Osteoblast (primary cell): Measurements from ENCODE around the gene RPLP2. TPM values are rescaled to one million over a fixed set of nuclear protein-coding genes. Genes with fewer than 3 reads are reported as not detected.

Experiments used
- DNase-seq: peaks from one replicate; pipeline ENCODE4 v3.0.0; 2011; ENCODE audit warnings: low spot score, mixed read lengths; ENCODE audit not compliant: insufficient read length; ENCODE audit errors: missing footprints
- H2AFZ ChIP-seq: 2 replicates; pipeline ENCODE4 v1.6.0; 2011; ENCODE audit warnings: mild to moderate bottlenecking, low read length
- H3K27ac ChIP-seq: 2 replicates; pipeline ENCODE4 v1.5.1; 2011; ENCODE audit warnings: mild to moderate bottlenecking, low read depth, low read length, moderate library complexity
- H3K27me3 ChIP-seq: 2 replicates; pipeline ENCODE4 v1.6.0; 2012; ENCODE audit warnings: mild to moderate bottlenecking, control low read depth, inconsistent platforms, low read length, moderate library complexity; ENCODE audit not compliant: insufficient read depth
- H3K36me3 ChIP-seq: 2 replicates; pipeline ENCODE4 v1.5.1; 2011; ENCODE audit warnings: mild to moderate bottlenecking, low read length, control low read depth, moderate library complexity; ENCODE audit not compliant: insufficient read depth
- H3K4me1 ChIP-seq: 2 replicates; pipeline ENCODE4 v1.5.1; 2011; ENCODE audit warnings: mild to moderate bottlenecking, low read length, control low read depth, moderate library complexity; ENCODE audit not compliant: insufficient read depth
- H3K4me2 ChIP-seq: 2 replicates; pipeline ENCODE4 v1.6.0; 2011; ENCODE audit warnings: mild to moderate bottlenecking, low read length; ENCODE audit not compliant: insufficient read depth
- H3K4me3 ChIP-seq: fragments of 200-600 bp; sonication (generic); 3 replicates; pipeline ENCODE4 v1.5.1; 2012; ENCODE audit warnings: mild to moderate bottlenecking, low read length, inconsistent platforms; ENCODE audit not compliant: insufficient read depth
- H3K79me2 ChIP-seq: 2 replicates; pipeline ENCODE4 v1.6.0; 2012; ENCODE audit warnings: mild to moderate bottlenecking, low read length, control low read depth, inconsistent platforms; ENCODE audit not compliant: insufficient read depth
- H3K9me3 ChIP-seq: 2 replicates; pipeline ENCODE4 v1.5.1; 2011; ENCODE audit warnings: low read depth, low read length, control low read depth
- H4K20me1 ChIP-seq: 2 replicates; pipeline ENCODE4 v1.6.0; 2012; ENCODE audit warnings: mild to moderate bottlenecking, low read length, control low read depth; ENCODE audit not compliant: insufficient read depth
- CTCF ChIP-seq: IDR thresholded peaks from 2 replicates; pipeline ENCODE4 v1.5.1; 2011; ENCODE audit warnings: mild to moderate bottlenecking, low read depth, low read length, moderate library complexity; ENCODE audit errors: extremely low read depth
- total RNA-seq: library from RNA; depleted of rRNA; stranded (reverse); fragments of >200 nt; gene quantifications from 2 replicates; pipeline ENCODE4 v1.2.3, GENCODE V29; 2012

Gene RPLP2
- total RNA-seq, 1 donor: 386 TPM

GRCh38 chr11:821512-822371, 12.0 kb downstream of the RPLP2 start:
- Histone ChIP-seq H3K4me2 (peak overlapping the region; percentile 88), H3K9me3 (no peaks in the 10 kb centered on the region), H3K27me3 (no peaks in the 10 kb centered on the region), H3K36me3 (peaks cover 13% of the 10 kb centered on the region), H3K27ac (no peak overlapping the region), H4K20me1 (peaks cover 38% of the 10 kb centered on the region), H2AFZ (no peak overlapping the region), H3K4me1 (peaks cover 29% of the 10 kb centered on the region), H3K4me3 (peak overlapping the region; percentile 89), H3K79me2 (peaks cover 31% of the 10 kb centered on the region)
- no peak for TF ChIP-seq CTCF
- DNase-seq: no peak

GRCh38 chr11:823441-824291, 13.9 kb downstream of the RPLP2 start:
- Histone ChIP-seq H3K79me2 (peaks cover 31% of the 10 kb centered on the region), H3K4me3 (no peak overlapping the region), H3K27me3 (no peaks in the 10 kb centered on the region), H3K9me3 (no peaks in the 10 kb centered on the region), H4K20me1 (peaks cover 38% of the 10 kb centered on the region), H3K4me2 (no peak overlapping the region), H3K4me1 (peaks cover 27% of the 10 kb centered on the region), H2AFZ (no peak overlapping the region), H3K36me3 (peaks cover 13% of the 10 kb centered on the region), H3K27ac (no peak overlapping the region)
- no peak for TF ChIP-seq CTCF
- DNase-seq: no peak

- no peak overlapping the region for H3K4me3 ChIP-seq
- H3K4me1 ChIP-seq: peaks cover 29% of the 10 kb centered on the region
- no peaks in the 10 kb centered on the region for H3K27me3 ChIP-seq
- H3K27ac ChIP-seq: no peak overlapping the region
- H3K4me2 ChIP-seq: no peak overlapping the region
- TF ChIP-seq CTCF: no peak
- peaks cover 38% of the 10 kb centered on the region for H4K20me1 ChIP-seq
- H3K36me3 ChIP-seq: peaks cover 13% of the 10 kb centered on the region
- no peaks in the 10 kb centered on the region for H3K9me3 ChIP-seq
- no peak overlapping the region for H2AFZ ChIP-seq
- peaks cover 31% of the 10 kb centered on the region for H3K79me2 ChIP-seq
- no peak for DNase-seq
Observed at GRCh38 chr11:824292-824880, 14.6 kb downstream of the RPLP2 start.
